ENCODE measurements around the gene IQSEC1. TPM values are rescaled to one million over a fixed set of nuclear protein-coding genes. Genes with fewer than 3 reads are reported as not detected.

IQSEC1 gene
- total RNA-seq, 2 experiments from 2014 or later = 31.7 to 39.2 TPM

DNA sequence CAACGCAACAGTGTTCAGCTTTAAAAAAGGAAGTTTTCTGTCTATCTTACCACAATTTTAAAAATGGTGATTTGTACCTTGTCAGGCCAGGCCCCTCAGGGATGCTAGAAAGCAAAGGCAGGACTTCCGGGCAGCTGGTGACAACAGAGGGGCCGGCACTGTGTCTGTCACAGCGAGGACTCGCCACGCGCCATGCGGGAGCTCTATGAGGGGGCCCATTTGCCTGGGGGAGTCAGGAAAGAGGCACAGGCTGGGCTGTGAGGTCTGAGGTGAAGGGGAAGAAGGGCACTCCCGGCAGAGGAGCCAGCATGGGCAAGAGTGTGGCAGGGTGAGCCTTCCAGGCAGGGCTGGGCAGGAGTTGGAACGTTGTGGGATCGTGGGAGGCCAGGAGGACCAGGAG, 7.0 kb downstream of the IQSEC1 start:
- Mint-ChIP-seq H3K36me3 (ENCODE audit: low read depth) (peaks cover 2% of the 10 kb centered on the region), H3K9me3 (no peaks in the 10 kb centered on the region), H3K27me3 (no peaks in the 10 kb centered on the region), H3K4me1 (ENCODE audit: low read depth) (peaks cover 42% of the 10 kb centered on the region), H3K4me3 (no peak overlapping the region), H3K27ac (peak overlapping the region; percentile 2)
- CTCF ChIA-PET = no interaction called here
- ATAC-seq (no peak), DNase-seq (no peak)
- TF ChIP-seq CTCF (IDR thresholded peaks at IDR 0.05) = no peak
- POLR2A ChIA-PET = no interaction called here
- intact Hi-C loops (cut with micrococcal nuclease) = no loop called here

DNA sequence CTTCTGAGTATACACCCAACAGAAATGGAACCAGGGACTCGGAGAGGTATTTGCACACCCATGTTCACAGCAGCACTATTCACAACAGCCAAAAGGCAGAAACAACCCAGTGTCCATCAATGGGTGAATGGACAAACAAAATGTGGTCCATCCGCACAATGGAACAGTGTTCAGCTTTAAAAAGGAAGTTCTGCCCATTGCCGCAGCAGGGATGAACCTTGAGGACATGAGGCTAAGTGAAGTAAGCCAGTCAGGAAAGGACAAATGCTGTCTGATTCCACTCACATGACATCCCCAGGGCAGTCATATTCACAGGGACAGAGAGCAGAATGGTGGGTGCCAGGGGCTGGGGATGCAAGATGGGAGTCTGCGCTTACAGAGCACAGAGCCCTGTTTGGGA, 7.5 kb downstream of the IQSEC1 start:
- ATAC-seq (no peak), DNase-seq (no peak)
- Mint-ChIP-seq H3K9me3 (no peaks in the 10 kb centered on the region), H3K36me3 (ENCODE audit: low read depth) (no peaks in the 10 kb centered on the region), H3K4me1 (ENCODE audit: low read depth) (peaks cover 38% of the 10 kb centered on the region), H3K27ac (no peak overlapping the region), H3K27me3 (no peaks in the 10 kb centered on the region), H3K4me3 (no peak overlapping the region)
- POLR2A ChIA-PET = no interaction called here
- CTCF ChIA-PET = no interaction called here
- intact Hi-C loops (cut with micrococcal nuclease) = no loop called here
- TF ChIP-seq CTCF (IDR thresholded peaks at IDR 0.05) = no peak

DNA sequence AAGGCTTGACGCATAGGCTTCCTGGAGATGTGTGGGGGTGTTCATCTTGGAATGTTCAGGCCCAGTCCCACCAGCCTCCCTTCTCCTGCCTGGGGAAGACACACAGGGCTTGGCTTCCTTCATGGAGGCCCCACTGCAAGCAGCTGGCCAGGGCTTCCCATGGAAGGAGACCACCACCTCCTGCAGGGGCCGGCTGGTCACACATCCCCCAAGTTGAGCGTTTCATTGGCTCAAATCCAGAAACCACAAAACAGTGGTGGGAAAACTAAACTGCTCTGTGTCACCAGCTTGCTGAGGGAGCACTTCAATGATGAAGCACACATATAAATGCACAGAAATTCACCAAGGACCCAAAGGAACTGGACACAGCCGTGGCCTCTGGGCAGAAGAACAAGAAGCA, 8.3 kb downstream of the IQSEC1 start:
- ATAC-seq (no peak), DNase-seq (no peak)
- intact Hi-C loops (cut with micrococcal nuclease) = no loop called here
- no peak overlapping the region for H3K27ac Mint-ChIP-seq
- ChIA-PET CTCF (interaction anchor here (3.0 kb wide), 1 partner anchor 26 kb away, joined by 13 read pairs; no protein-coding TSS in a partner anchor), POLR2A (no interaction called here)
- peaks cover 30% of the 10 kb centered on the region for H3K4me1 Mint-ChIP-seq (ENCODE audit: low read depth)
- H3K9me3 Mint-ChIP-seq = no peaks in the 10 kb centered on the region
- no peak overlapping the region for H3K4me3 Mint-ChIP-seq
- H3K36me3 Mint-ChIP-seq (ENCODE audit: low read depth) = no peaks in the 10 kb centered on the region
- H3K27me3 Mint-ChIP-seq = no peaks in the 10 kb centered on the region
- TF ChIP-seq CTCF (IDR thresholded peaks at IDR 0.05) = no peak

GRCh38 chr3:13064159-13064868, 8.9 kb downstream of the IQSEC1 start:
- no peak for DNase-seq
- Mint-ChIP-seq H3K9me3 (no peaks in the 10 kb centered on the region), H3K4me3 (no peak overlapping the region), H3K27ac (no peak overlapping the region), H3K4me1 (ENCODE audit: low read depth) (peaks cover 24% of the 10 kb centered on the region), H3K27me3 (no peaks in the 10 kb centered on the region), H3K36me3 (ENCODE audit: low read depth) (no peaks in the 10 kb centered on the region)
- no peak for ATAC-seq
- TF ChIP-seq CTCF (IDR thresholded peaks at IDR 0.05) = no peak
- ChIA-PET CTCF (interaction anchor here (3.0 kb wide), 1 partner anchor 27 kb away, joined by 13 read pairs; no protein-coding TSS in a partner anchor), POLR2A (no interaction called here)
- intact Hi-C loops (cut with micrococcal nuclease) = no loop called here

DNA sequence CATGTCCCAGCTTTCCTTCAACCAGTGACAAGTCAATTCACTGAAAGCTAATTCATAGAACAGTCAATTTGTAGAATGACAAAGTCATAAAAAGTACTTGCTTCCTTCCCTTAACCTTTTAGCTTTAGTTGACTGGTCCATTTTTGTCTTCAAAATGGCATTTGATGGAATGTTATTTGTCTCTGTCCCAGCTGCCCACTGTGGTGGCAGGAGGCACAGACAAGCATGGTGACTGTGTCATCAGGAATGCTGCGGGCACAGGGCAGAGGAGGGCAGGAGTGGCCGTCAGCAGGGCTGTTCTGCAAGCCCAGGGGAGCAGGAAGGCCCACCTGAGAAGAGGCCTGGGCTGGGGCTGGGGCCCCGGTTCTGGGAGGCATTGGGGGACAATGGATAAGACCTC, 10.0 kb downstream of the IQSEC1 start:
- no peak for TF ChIP-seq CTCF (IDR thresholded peaks at IDR 0.05)
- ChIA-PET CTCF (interaction anchor here (0.8 to 3.0 kb wide), 2 partner anchors 11 to 28 kb away, joined by 3 to 13 read pairs; no protein-coding TSS in a partner anchor), POLR2A (interaction anchor here (1.0 kb wide), 2 partner anchors 15 to 17 kb away, joined by 3 read pairs; no protein-coding TSS in a partner anchor)
- intact Hi-C loops (cut with micrococcal nuclease) = no loop called here
- no peaks in the 10 kb centered on the region for H3K36me3 Mint-ChIP-seq (ENCODE audit: low read depth)
- H3K9me3 Mint-ChIP-seq = no peaks in the 10 kb centered on the region
- ATAC-seq (no peak), DNase-seq (no peak)
- no peaks in the 10 kb centered on the region for H3K27me3 Mint-ChIP-seq
- no peak overlapping the region for H3K27ac Mint-ChIP-seq
- peaks cover 14% of the 10 kb centered on the region for H3K4me1 Mint-ChIP-seq (ENCODE audit: low read depth)
- H3K4me3 Mint-ChIP-seq = no peak overlapping the region
